ENCODE data around the gene NANOS2. TPM values are rescaled to one million over a fixed set of nuclear protein-coding genes. Genes with fewer than 3 reads are reported as not detected.

Gene NANOS2
- polyA plus RNA-seq, 2 donors: not detected

DNA sequence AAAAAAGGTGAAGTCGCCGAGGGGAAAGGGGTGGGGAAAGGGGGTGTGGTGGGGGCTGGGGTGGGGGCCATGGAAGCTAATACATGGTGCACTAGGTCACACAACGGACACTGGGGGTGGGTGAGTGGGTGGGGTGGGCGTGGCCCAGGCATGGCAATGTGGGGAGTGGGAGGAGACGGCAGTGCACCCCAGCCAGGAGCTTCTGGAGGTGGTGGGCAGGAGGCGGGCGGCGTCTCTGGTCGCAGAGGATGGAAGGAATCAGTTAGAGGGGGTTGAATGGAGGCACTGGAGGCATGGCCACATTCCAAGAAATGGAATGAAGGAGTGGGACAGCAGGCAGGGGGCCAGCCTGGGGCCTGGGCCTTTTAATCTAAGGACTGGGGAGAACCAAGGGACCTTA lies 19.2 kb upstream of the NANOS2 start:
- no peaks in the 10 kb centered on the region for H3K36me3 ChIP-seq (ENCODE audit: control insufficient read depth in 2 of 2, insufficient read depth in 2 of 2, low read length in 1 of 2)
- H3K4me3 ChIP-seq (ENCODE audit: low read depth in 1 of 2, low read length in 2 of 2): no peak overlapping the region
- H3K4me1 ChIP-seq (ENCODE audit: control insufficient read depth in 2 of 2, insufficient read depth in 2 of 2, low read length in 1 of 2): no peaks in the 10 kb centered on the region
- no peaks in the 10 kb centered on the region for H3K27me3 ChIP-seq (ENCODE audit: control insufficient read depth in 1 of 2, insufficient read depth in 2 of 2, low read length in 2 of 2)
- 60 to 64% methylated on average over 9 of the region's 9 CpGs for WGBS, 2 donors
- no peaks in the 10 kb centered on the region for H3K9me3 ChIP-seq (ENCODE audit: control insufficient read depth in 2 of 2, insufficient read depth in 1 of 2, low read depth in 1 of 2, low read length in 1 of 2)
- H3K27ac ChIP-seq (ENCODE audit: low read depth in 2 of 2, low read length in 1 of 2): no peak overlapping the region

DNA sequence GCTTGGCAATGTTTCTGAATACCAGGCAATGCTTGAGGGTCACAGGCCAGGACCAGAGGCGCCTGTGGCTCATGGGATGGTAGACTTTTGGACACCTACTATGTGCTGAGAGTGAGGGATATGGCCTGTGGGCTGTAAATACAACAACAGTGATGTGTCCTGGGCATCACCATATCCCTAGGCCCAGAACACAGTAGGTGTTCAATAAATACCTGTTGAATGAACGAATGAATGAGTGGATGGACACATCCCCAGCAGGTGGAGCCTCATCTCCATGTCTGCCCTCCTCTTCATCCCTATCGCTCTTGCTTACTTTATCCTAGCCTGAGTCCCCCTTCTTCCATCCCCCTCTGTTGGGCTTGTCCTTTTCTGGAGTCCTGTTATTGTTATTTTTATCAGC lies 16.5 kb upstream of the NANOS2 start:
- H3K27me3 ChIP-seq (ENCODE audit: control insufficient read depth in 1 of 2, insufficient read depth in 2 of 2, low read length in 2 of 2): no peaks in the 10 kb centered on the region
- H3K4me3 ChIP-seq (ENCODE audit: low read depth in 1 of 2, low read length in 2 of 2): no peak overlapping the region
- no peaks in the 10 kb centered on the region for H3K9me3 ChIP-seq (ENCODE audit: control insufficient read depth in 2 of 2, insufficient read depth in 1 of 2, low read depth in 1 of 2, low read length in 1 of 2)
- no peak overlapping the region for H3K27ac ChIP-seq (ENCODE audit: low read depth in 2 of 2, low read length in 1 of 2)
- 65 to 68% methylated on average over 3 of the region's 3 CpGs for WGBS, 2 donors
- no peaks in the 10 kb centered on the region for H3K36me3 ChIP-seq (ENCODE audit: control insufficient read depth in 2 of 2, insufficient read depth in 2 of 2, low read length in 1 of 2)
- no peaks in the 10 kb centered on the region for H3K4me1 ChIP-seq (ENCODE audit: control insufficient read depth in 2 of 2, insufficient read depth in 2 of 2, low read length in 1 of 2)

DNA sequence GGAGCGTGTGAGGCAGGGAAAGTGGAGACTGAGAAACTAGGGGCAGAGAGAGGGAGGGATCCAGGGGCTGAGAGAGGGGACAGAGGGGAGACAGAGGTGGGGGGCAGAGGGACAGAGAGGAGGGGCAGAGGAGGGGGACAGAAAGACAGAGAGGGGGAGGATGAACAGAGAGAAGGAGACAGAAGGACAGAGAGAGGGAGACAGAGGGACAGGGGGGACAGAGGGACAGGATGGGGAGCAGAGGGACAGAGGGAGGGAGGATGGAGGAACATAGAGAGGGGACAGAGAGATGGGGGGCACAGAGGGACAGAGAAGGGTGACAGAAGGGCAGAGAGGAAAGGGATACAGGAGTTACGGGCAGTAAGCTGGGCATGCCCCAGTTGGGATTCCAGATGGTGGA lies 14.7 kb upstream of the NANOS2 start:
- Histone ChIP-seq H3K4me1 (ENCODE audit: control insufficient read depth in 2 of 2, insufficient read depth in 2 of 2, low read length in 1 of 2) (no peaks in the 10 kb centered on the region), H3K36me3 (ENCODE audit: control insufficient read depth in 2 of 2, insufficient read depth in 2 of 2, low read length in 1 of 2) (no peaks in the 10 kb centered on the region), H3K4me3 (ENCODE audit: low read depth in 1 of 2, low read length in 2 of 2) (no peak overlapping the region), H3K27me3 (ENCODE audit: control insufficient read depth in 1 of 2, insufficient read depth in 2 of 2, low read length in 2 of 2) (no peaks in the 10 kb centered on the region), H3K9me3 (ENCODE audit: control insufficient read depth in 2 of 2, insufficient read depth in 1 of 2, low read depth in 1 of 2, low read length in 1 of 2) (no peaks in the 10 kb centered on the region), H3K27ac (ENCODE audit: low read depth in 2 of 2, low read length in 1 of 2) (no peak overlapping the region)
- WGBS, 2 donors: 80 to 81% methylated on average over 2 of the region's 2 CpGs

DNA sequence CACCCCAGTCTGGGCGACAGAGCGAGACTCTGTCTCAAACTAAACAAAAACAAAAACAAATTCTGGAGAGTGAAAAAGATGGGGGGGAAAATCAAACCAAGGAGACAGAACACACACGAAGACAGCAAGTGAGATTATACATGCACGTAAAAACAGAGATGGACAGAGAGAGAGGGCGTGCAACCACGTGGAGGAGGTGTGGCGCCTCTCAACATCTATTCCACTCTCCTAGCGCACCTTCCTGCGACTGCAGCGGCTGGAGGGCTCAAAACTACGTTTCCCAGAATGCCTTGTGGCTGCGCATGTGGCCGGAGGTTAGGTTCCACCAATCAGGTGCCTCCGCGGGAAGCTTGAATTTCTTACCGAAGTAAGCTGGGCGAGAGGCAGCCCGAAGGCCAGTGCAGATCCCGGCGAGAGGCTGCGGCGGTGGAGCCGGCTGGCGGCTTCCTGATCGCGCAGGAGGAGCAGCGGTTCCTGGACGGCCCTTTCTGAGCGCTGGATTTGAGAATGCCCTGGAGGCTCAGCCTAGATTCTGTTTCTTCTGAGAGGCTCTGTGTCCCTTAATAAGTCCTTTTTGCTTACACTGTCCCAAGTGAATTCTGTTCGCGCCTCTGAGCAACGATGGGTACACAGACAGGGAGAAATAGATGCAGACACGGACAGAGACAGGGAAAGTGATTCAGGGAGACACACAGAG lies 13.1 kb upstream of the NANOS2 start:
- no peak overlapping the region for H3K27ac ChIP-seq (ENCODE audit: low read depth in 2 of 2, low read length in 1 of 2)
- no peaks in the 10 kb centered on the region for H3K27me3 ChIP-seq (ENCODE audit: control insufficient read depth in 1 of 2, insufficient read depth in 2 of 2, low read length in 2 of 2)
- H3K36me3 ChIP-seq (ENCODE audit: control insufficient read depth in 2 of 2, insufficient read depth in 2 of 2, low read length in 1 of 2): no peaks in the 10 kb centered on the region
- H3K4me3 ChIP-seq (ENCODE audit: low read depth in 1 of 2, low read length in 2 of 2): no peak overlapping the region
- 9% methylated on average over 33 of the region's 33 CpGs for WGBS, 2 donors
- H3K9me3 ChIP-seq (ENCODE audit: control insufficient read depth in 2 of 2, insufficient read depth in 1 of 2, low read depth in 1 of 2, low read length in 1 of 2): no peaks in the 10 kb centered on the region
- H3K4me1 ChIP-seq (ENCODE audit: control insufficient read depth in 2 of 2, insufficient read depth in 2 of 2, low read length in 1 of 2): no peaks in the 10 kb centered on the region

DNA sequence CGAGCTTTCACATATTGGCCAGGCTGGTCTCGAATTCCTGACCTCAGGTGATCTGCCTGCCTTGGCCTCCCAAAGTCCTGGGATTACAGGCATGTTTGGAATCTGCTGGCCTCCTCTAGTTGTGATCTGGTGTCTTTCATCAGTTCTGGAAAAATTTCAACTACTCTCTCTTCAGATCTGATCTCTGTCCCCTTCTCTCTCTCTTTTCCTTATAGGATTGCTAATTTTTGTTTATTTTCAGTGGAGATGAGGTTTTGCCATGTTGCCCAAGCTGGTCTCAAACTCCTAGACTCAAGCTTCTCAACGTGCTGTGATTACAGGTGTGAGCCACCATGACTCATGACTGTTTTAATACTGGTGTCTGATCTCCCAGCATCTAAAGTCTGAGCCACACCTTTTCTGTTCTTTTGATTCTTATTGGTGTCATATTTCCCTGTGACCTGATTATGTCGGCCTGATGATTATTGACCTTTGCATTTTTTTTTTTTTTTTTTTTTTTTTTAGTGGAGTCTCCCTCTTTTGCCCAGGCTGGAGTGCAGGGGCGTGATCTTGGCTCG lies 10.4 kb upstream of the NANOS2 start:
- WGBS, 2 donors: 55 to 64% methylated on average over 5 to 6 of the region's 6 CpGs
- Histone ChIP-seq H3K4me1 (ENCODE audit: control insufficient read depth in 2 of 2, insufficient read depth in 2 of 2, low read length in 1 of 2) (no peaks in the 10 kb centered on the region), H3K36me3 (ENCODE audit: control insufficient read depth in 2 of 2, insufficient read depth in 2 of 2, low read length in 1 of 2) (no peaks in the 10 kb centered on the region), H3K4me3 (ENCODE audit: low read depth in 1 of 2, low read length in 2 of 2) (no peak overlapping the region), H3K9me3 (ENCODE audit: control insufficient read depth in 2 of 2, insufficient read depth in 1 of 2, low read depth in 1 of 2, low read length in 1 of 2) (no peaks in the 10 kb centered on the region), H3K27me3 (ENCODE audit: control insufficient read depth in 1 of 2, insufficient read depth in 2 of 2, low read length in 2 of 2) (no peaks in the 10 kb centered on the region), H3K27ac (ENCODE audit: low read depth in 2 of 2, low read length in 1 of 2) (no peak overlapping the region)

DNA sequence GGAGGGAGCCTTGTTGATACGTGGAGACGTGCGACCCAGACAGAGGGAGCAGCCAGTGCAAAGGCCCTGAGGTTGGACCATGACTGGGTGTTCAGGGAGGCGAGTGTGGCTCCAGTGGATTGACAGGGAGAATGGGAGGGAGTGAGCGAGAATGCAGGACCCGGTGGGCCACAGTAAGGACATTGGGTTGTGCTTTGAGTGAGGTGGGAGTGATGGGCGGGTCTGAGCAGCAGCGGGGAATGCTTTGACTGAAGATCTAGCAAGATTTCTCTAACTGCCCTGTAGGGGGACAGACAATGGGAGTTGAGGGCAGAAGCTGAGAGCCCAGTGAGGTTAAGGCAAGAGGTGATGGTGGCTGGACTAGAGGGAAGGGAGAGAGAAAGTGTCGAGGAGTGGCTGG lies 7.7 kb upstream of the NANOS2 start:
- H3K9me3 ChIP-seq (ENCODE audit: control insufficient read depth in 2 of 2, insufficient read depth in 1 of 2, low read depth in 1 of 2, low read length in 1 of 2): no peaks in the 10 kb centered on the region
- H3K36me3 ChIP-seq (ENCODE audit: control insufficient read depth in 2 of 2, insufficient read depth in 2 of 2, low read length in 1 of 2): no peaks in the 10 kb centered on the region
- H3K4me1 ChIP-seq (ENCODE audit: control insufficient read depth in 2 of 2, insufficient read depth in 2 of 2, low read length in 1 of 2): no peaks in the 10 kb centered on the region
- H3K4me3 ChIP-seq (ENCODE audit: low read depth in 1 of 2, low read length in 2 of 2): no peak overlapping the region
- H3K27ac ChIP-seq (ENCODE audit: low read depth in 2 of 2, low read length in 1 of 2): no peak overlapping the region
- H3K27me3 ChIP-seq (ENCODE audit: control insufficient read depth in 1 of 2, insufficient read depth in 2 of 2, low read length in 2 of 2): no peaks in the 10 kb centered on the region
- 67 to 71% methylated on average over 9 of the region's 9 CpGs for WGBS, 2 donors

DNA sequence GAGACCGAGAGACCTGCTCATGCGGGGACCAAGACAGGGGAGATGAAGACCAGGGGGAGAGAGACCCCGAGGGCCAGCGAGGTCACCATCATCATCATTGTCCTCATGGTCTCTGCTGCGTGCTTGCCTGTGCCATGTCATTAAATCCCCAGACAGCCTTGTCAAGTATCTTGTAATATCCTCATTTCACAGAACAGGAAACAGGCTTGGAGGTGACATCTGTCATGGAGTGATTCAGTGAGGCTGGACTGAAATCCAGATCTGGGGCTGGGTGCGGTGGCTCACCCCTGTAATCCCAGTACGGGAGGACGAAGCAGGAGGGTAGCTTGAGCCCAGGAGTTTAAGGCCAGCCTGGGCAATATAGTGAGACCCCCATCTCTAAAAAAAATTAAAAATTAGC lies 5.9 kb upstream of the NANOS2 start:
- WGBS, 2 donors: 70 to 72% methylated on average over 8 of the region's 8 CpGs
- Histone ChIP-seq H3K27ac (ENCODE audit: low read depth in 2 of 2, low read length in 1 of 2) (no peak overlapping the region), H3K9me3 (ENCODE audit: control insufficient read depth in 2 of 2, insufficient read depth in 1 of 2, low read depth in 1 of 2, low read length in 1 of 2) (no peaks in the 10 kb centered on the region), H3K4me1 (ENCODE audit: control insufficient read depth in 2 of 2, insufficient read depth in 2 of 2, low read length in 1 of 2) (no peaks in the 10 kb centered on the region), H3K36me3 (ENCODE audit: control insufficient read depth in 2 of 2, insufficient read depth in 2 of 2, low read length in 1 of 2) (no peaks in the 10 kb centered on the region), H3K4me3 (ENCODE audit: low read depth in 1 of 2, low read length in 2 of 2) (no peak overlapping the region), H3K27me3 (ENCODE audit: control insufficient read depth in 1 of 2, insufficient read depth in 2 of 2, low read length in 2 of 2) (no peaks in the 10 kb centered on the region)

DNA sequence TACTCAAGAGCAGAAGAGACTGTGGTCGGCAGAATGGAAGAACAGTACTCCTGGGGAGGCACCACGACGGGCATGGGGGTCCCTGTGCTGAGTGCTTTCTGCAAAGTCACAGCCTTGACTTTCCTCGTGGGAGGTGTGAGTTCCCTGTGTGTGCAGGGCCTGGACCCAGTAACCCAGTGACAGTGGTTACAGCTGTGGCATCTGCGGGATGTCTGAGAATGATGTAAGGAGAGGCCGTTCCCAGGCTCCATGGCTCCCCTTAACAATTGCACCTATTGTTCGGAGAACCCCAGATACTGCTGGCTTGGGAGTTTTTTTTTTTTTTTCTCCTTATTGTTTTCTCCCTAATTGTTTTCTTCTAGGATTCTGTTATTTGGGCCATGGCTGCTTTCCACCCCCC lies 5.1 kb upstream of the NANOS2 start:
- H3K4me3 ChIP-seq (ENCODE audit: low read depth in 1 of 2, low read length in 2 of 2): no peak overlapping the region
- no peaks in the 10 kb centered on the region for H3K9me3 ChIP-seq (ENCODE audit: control insufficient read depth in 2 of 2, insufficient read depth in 1 of 2, low read depth in 1 of 2, low read length in 1 of 2)
- H3K27ac ChIP-seq (ENCODE audit: low read depth in 2 of 2, low read length in 1 of 2): no peak overlapping the region
- WGBS, 2 donors: 51 to 61% methylated on average over 7 of the region's 7 CpGs
- H3K4me1 ChIP-seq (ENCODE audit: control insufficient read depth in 2 of 2, insufficient read depth in 2 of 2, low read length in 1 of 2): no peaks in the 10 kb centered on the region
- H3K36me3 ChIP-seq (ENCODE audit: control insufficient read depth in 2 of 2, insufficient read depth in 2 of 2, low read length in 1 of 2): no peaks in the 10 kb centered on the region
- no peaks in the 10 kb centered on the region for H3K27me3 ChIP-seq (ENCODE audit: control insufficient read depth in 1 of 2, insufficient read depth in 2 of 2, low read length in 2 of 2)

DNA sequence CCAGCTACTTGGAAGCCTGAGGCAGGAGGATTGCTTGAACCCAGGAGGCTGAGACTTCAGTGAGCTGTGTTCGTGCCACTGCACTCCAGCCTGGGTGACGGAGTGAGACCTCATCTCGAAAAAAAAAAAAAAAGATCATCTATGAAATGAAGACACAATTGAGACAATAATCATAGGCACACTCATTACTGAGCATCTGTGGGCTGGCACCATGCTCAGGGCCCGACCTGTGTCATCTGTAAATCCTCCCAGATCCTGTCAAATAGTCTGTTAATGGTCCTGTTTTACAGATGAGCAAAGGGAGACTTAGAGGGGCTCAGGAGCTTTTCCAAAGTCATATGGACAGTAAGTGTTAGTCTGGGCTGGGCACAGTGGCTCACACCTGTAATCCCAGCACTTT lies 4.1 kb upstream of the NANOS2 start:
- no peaks in the 10 kb centered on the region for H3K9me3 ChIP-seq (ENCODE audit: control insufficient read depth in 2 of 2, insufficient read depth in 1 of 2, low read depth in 1 of 2, low read length in 1 of 2)
- no peaks in the 10 kb centered on the region for H3K36me3 ChIP-seq (ENCODE audit: control insufficient read depth in 2 of 2, insufficient read depth in 2 of 2, low read length in 1 of 2)
- H3K27me3 ChIP-seq (ENCODE audit: control insufficient read depth in 1 of 2, insufficient read depth in 2 of 2, low read length in 2 of 2): no peaks in the 10 kb centered on the region
- WGBS, 2 donors: 59 to 71% methylated on average over 4 of the region's 4 CpGs
- H3K4me3 ChIP-seq (ENCODE audit: low read depth in 1 of 2, low read length in 2 of 2): no peak overlapping the region
- H3K27ac ChIP-seq (ENCODE audit: low read depth in 2 of 2, low read length in 1 of 2): no peak overlapping the region
- no peaks in the 10 kb centered on the region for H3K4me1 ChIP-seq (ENCODE audit: control insufficient read depth in 2 of 2, insufficient read depth in 2 of 2, low read length in 1 of 2)

DNA sequence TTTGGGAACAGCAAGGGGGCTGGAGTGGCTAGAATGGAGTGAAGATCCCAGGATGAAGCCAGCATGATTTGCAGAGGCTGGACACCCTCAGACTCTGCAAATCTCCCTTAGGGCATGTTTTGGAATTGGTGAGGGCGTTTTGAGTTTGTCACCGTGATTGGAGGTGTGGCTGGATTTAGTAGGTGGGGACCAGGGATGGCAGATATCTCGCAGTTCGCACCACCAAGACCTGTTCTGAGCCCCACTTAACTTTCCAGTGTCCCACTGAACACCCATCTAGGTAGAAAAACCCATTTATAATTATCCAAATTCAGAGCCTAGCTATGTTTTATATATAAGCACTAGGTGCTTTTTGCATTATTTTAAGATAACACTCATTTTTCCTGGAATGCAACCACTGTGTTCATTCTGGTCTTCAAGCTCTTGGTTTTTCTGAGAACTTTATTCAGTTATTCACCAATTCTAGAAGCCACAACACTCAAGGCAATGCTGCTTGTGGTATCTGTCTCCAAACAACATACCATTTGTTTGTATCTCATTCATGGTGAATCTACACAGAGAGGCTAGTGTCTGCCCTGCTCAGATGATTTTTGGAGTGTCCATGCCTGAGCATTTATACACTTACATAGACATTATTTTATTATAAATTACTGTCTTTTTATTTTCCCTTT lies 3.0 kb upstream of the NANOS2 start:
- no peaks in the 10 kb centered on the region for H3K27me3 ChIP-seq (ENCODE audit: control insufficient read depth in 1 of 2, insufficient read depth in 2 of 2, low read length in 2 of 2)

More for the DNA sequence above, 3.0 kb upstream of the NANOS2 start:
- no peaks in the 10 kb centered on the region for H3K4me1 ChIP-seq (ENCODE audit: control insufficient read depth in 2 of 2, insufficient read depth in 2 of 2, low read length in 1 of 2)
- 37 to 48% methylated on average over 4 of the region's 4 CpGs for WGBS, 2 donors
- no peaks in the 10 kb centered on the region for H3K36me3 ChIP-seq (ENCODE audit: control insufficient read depth in 2 of 2, insufficient read depth in 2 of 2, low read length in 1 of 2)
- H3K27ac ChIP-seq (ENCODE audit: low read depth in 2 of 2, low read length in 1 of 2): no peak overlapping the region
- no peaks in the 10 kb centered on the region for H3K9me3 ChIP-seq (ENCODE audit: control insufficient read depth in 2 of 2, insufficient read depth in 1 of 2, low read depth in 1 of 2, low read length in 1 of 2)
- H3K4me3 ChIP-seq (ENCODE audit: low read depth in 1 of 2, low read length in 2 of 2): no peak overlapping the region

Data from esophagus (tissue), 2 donors.